Stomach (tissue), 9 donors: ENCODE measurements around the gene DCAKD. TPM values are rescaled to one million over a fixed set of nuclear protein-coding genes. Genes with fewer than 3 reads are reported as not detected.
A peak's percentile ranks its signal among the peaks of the same experiment; 100 is the strongest.

Experiments used
- DNase-seq, 2 donors: peaks; one replicate each; pipeline versions ENCODE4 v3.0.0 to v3.0.0-alpha.2; 2013 to 2019
- H3K27ac ChIP-seq, 5 donors: fragments of 200-600 bp in 4 of 5; sonication (generic) in 4 of 5; one replicate each; pipeline ENCODE4 v1.5.1; 2013 to 2019; ENCODE audit warnings: mild to moderate bottlenecking in 1 of 5, moderate library complexity in 1 of 5
- H3K27me3 ChIP-seq, 3 donors: fragments of 200-600 bp; sonication (generic); one replicate each; pipeline ENCODE4 v1.5.1; 2017 to 2019; ENCODE audit warnings: mixed run types in 1 of 3
- H3K36me3 ChIP-seq, 4 donors: fragments of 200-600 bp; sonication (generic); 1 replicate in 3 of 4; 2 replicates in 1 of 4; pipeline ENCODE4 v1.5.1; 2016 to 2019
- H3K4me1 ChIP-seq, 4 donors: fragments of 200-600 bp; sonication (generic); one replicate each; pipeline ENCODE4 v1.5.1; 2016 to 2019
- H3K4me3 ChIP-seq, 4 donors: fragments of 200-600 bp; sonication (generic) in 3 of 4; one replicate each; pipeline ENCODE4 v1.5.1; 2016 to 2019; ENCODE audit warnings: mild to moderate bottlenecking in 1 of 4
- H3K9me3 ChIP-seq, 4 donors: fragments of 200-600 bp; sonication (generic); one replicate each; pipeline ENCODE4 v1.5.1; 2016 to 2019
- CTCF ChIP-seq, 7 experiments: fragments of 450-650 bp in 4 of 7; fragments of 200-600 bp in 3 of 7; sonication (generic) in 3 of 7; IDR thresholded peaks; one replicate each; pipeline ENCODE4 v1.5.1; 2016 to 2019; ENCODE audit warnings: antibody characterized with exemption in 7 of 7, control low read depth in 2 of 7, mild to moderate bottlenecking in 1 of 7
- EP300 ChIP-seq: sonication (generic); formaldehyde crosslinking; IDR thresholded peaks from one replicate; pipeline ENCODE4 v1.6.1; 2017; ENCODE audit warnings: antibody characterized with exemption
- POLR2A ChIP-seq, 4 donors: fragments of 450-650 bp; IDR thresholded peaks; one replicate each; pipeline ENCODE4 v1.6.1; 2016; ENCODE audit warnings: antibody characterized with exemption in 4 of 4, control low read depth in 2 of 4, mild to moderate bottlenecking in 1 of 4, moderate library complexity in 1 of 4
- POLR2AphosphoS5 ChIP-seq, 3 donors: sonication (generic); formaldehyde crosslinking; IDR thresholded peaks; one replicate each; pipeline ENCODE4 v1.6.1; 2016; ENCODE audit warnings: antibody characterized with exemption in 3 of 3
- WGBS, 5 donors: extraction: QIAGEN DNeasy Blood & Tissue Kit in 3 of 5; methylation state at CpG; one replicate each; pipeline versions ENCODE4 v1.1.5 to v1.1.7; 2013 to 2018; 5-methylcytosine and 5-hydroxymethylcytosine counted together
- intact Hi-C: fragments of 100-400 bp; cut with DNase I; formaldehyde crosslinking; loops from one replicate; pipeline ENCODE4 v1.15.1; 2023; ENCODE audit warnings: low total_unique reads
- polyA plus RNA-seq, 3 donors: library from polyadenylated mRNA; stranded (reverse); fragments of 200-250 nt; gene quantifications; one replicate each; pipeline ENCODE4 v1.2.3, GENCODE V29; 2013
- small RNA-seq, 4 donors: library from RNA; depleted of rRNA; stranded (forward); fragments of <200 nt; gene quantifications; one replicate each; pipeline ENCODE3, GENCODE V24; 2016
- total RNA-seq, 5 donors: library from RNA; depleted of rRNA; stranded (reverse); fragments of >200 nt; gene quantifications; one replicate each; pipeline versions ENCODE4 v1.1.0 to v1.2.3, GENCODE V29; 2014 to 2016
- donor health status: healthy with polysubstance abuse.
- donor health status: Bipolar disorder and iron deficiency.
- donor health status: healthy.

Gene DCAKD
- total and polyA plus RNA-seq, 8 donors: 2.3 to 22.9 (median 13.2) TPM

- Histone ChIP-seq H3K27me3 (peaks cover 0 to 43% (median 0%) of the 10 kb centered on the region in 3 donors), H3K4me1 (peaks cover 31 to 56% (median 45%) of the 10 kb centered on the region in 4 donors), H3K36me3 (no peaks in the 10 kb centered on the region), H3K9me3 (no peaks in the 10 kb centered on the region), H3K4me3 (no peak overlapping the region), H3K27ac (peak overlapping the region in 4 of 5 donors; percentile 20 to 73 (median 59))
- intact Hi-C loops: no loop called here
- TF ChIP-seq POLR2AphosphoS5 (IDR thresholded peaks at IDR 0.05): no peak
- TF ChIP-seq POLR2A (IDR thresholded peaks at IDR 0.05): no peak
- no peak for TF ChIP-seq EP300
- no peak for TF ChIP-seq CTCF (IDR thresholded peaks at IDR 0.05)
- WGBS, 5 donors: 38 to 57% (median 49%) methylated on average over 6 to 7 of the region's 7 CpGs
- peak in 1 of 2 donors; percentile 63 for DNase-seq
These were observed 73.5 kb downstream of the DCAKD start for GRCh38 chr17:44977814-44978550.

GRCh38 chr17:44977065-44977464 lies 74.4 kb downstream of the DCAKD start:
- TF ChIP-seq CTCF (IDR thresholded peaks at IDR 0.05): no peak
- TF ChIP-seq POLR2AphosphoS5 (IDR thresholded peaks at IDR 0.05): no peak
- TF ChIP-seq POLR2A (IDR thresholded peaks at IDR 0.05): no peak
- TF ChIP-seq EP300: no peak
- Histone ChIP-seq H3K4me1 (peaks cover 31 to 56% (median 45%) of the 10 kb centered on the region in 4 donors), H3K27ac (peak overlapping the region in 2 of 5 donors; percentile 51 to 73), H3K27me3 (peaks cover 0 to 52% (median 0%) of the 10 kb centered on the region in 3 donors), H3K4me3 (no peak overlapping the region), H3K36me3 (no peaks in the 10 kb centered on the region), H3K9me3 (no peaks in the 10 kb centered on the region)
- DNase-seq: no peak
- intact Hi-C loops: no loop called here
- WGBS, 5 donors: 60 to 76% (median 67%) methylated on average over 3 of the region's 3 CpGs

GRCh38 chr17:44976206-44976605 lies 75.2 kb downstream of the DCAKD start:
- H3K9me3 ChIP-seq: no peaks in the 10 kb centered on the region
- no peak overlapping the region for H3K4me3 ChIP-seq
- H3K36me3 ChIP-seq: no peaks in the 10 kb centered on the region
- intact Hi-C loops: no loop called here
- H3K27me3 ChIP-seq: peaks cover 0 to 60% (median 0%) of the 10 kb centered on the region in 3 donors
- 32 to 69% (median 39%) methylated on average over 8 to 13 of the region's 13 CpGs for WGBS, 5 donors
- H3K4me1 ChIP-seq: peaks cover 28 to 50% (median 40%) of the 10 kb centered on the region in 4 donors
- no peak for DNase-seq
- no peak for TF ChIP-seq CTCF (IDR thresholded peaks at IDR 0.05)
- no peak for TF ChIP-seq EP300
- TF ChIP-seq POLR2A (IDR thresholded peaks at IDR 0.05): no peak
- TF ChIP-seq POLR2AphosphoS5 (IDR thresholded peaks at IDR 0.05): no peak
- no peak overlapping the region for H3K27ac ChIP-seq

Small RNA genes within 50 kb of the gene (small RNA-seq; reads per million reads assigned to genes)
- gene AC015936.2 (0 reads per million in 4 donors), gene RF00019 (0 reads per million in 4 donors)

Other genes with a start within 250 kb of the DCAKD start
- 10 to 100 TPM in 4 of 5 donors, 1 to 10 TPM in 1; 9.7 to 53.1 (median 35.6) TPM for gene GJC1, start 221.3 kb downstream of the DCAKD start, total RNA-seq
- gene GJC1, start 221.3 kb downstream of the DCAKD start, polyA plus RNA-seq: 1 to 10 TPM in 1 of 3 donors, under 1 TPM in 2; 0.31 to 3.5 (median 0.62) TPM
- under 1 TPM in 1 of 5 donors, not detected in 4; 0.92 TPM for gene HIGD1B, start 203.7 kb downstream of the DCAKD start, total RNA-seq
- gene HIGD1B, start 203.7 kb downstream of the DCAKD start, polyA plus RNA-seq: 1 to 10 TPM; 2.1 to 5.4 (median 2.4) TPM
- 100 to 1,000 TPM in 3 of 5 donors, 10 to 100 TPM in 2; 70.1 to 176 (median 111) TPM for gene EFTUD2, start 152.2 kb downstream of the DCAKD start, total RNA-seq
- 10 to 100 TPM; 15.9 to 28.6 (median 21.2) TPM for gene EFTUD2, start 152.2 kb downstream of the DCAKD start, polyA plus RNA-seq
- 1 to 10 TPM in 1 of 5 donors, not detected in 4; 9.7 TPM for gene GFAP, start 136.1 kb downstream of the DCAKD start, total RNA-seq
- 1 to 10 TPM in 1 of 3 donors, under 1 TPM in 2; 0.15 to 1.4 (median 0.23) TPM for gene GFAP, start 136.1 kb downstream of the DCAKD start, polyA plus RNA-seq
- gene KIF18B, start 103.9 kb downstream of the DCAKD start, total RNA-seq: 10 to 100 TPM in 1 of 5 donors, 1 to 10 TPM in 1, under 1 TPM in 2, not detected in 1; 0.58 to 12.2 (median 2.0) TPM
- 1 to 10 TPM in 2 of 3 donors, under 1 TPM in 1; 0.15 to 2.2 (median 1.2) TPM for gene KIF18B, start 103.9 kb downstream of the DCAKD start, polyA plus RNA-seq
- 10 to 100 TPM in 2 of 5 donors, 1 to 10 TPM in 2, not detected in 1; 2.2 to 16.3 (median 8.1) TPM for gene C1QL1, start 83.3 kb downstream of the DCAKD start, total RNA-seq
- gene C1QL1, start 83.3 kb downstream of the DCAKD start, polyA plus RNA-seq: 1 to 10 TPM; 2.9 to 8.6 (median 5.2) TPM
- 100 to 1,000 TPM in 2 of 5 donors, 10 to 100 TPM in 3; 30.1 to 229 (median 74.0) TPM for gene NMT1, start 9.7 kb upstream of the DCAKD start, total RNA-seq
- 100 to 1,000 TPM in 1 of 3 donors, 10 to 100 TPM in 2; 23.3 to 230 (median 49.7) TPM for gene NMT1, start 9.7 kb upstream of the DCAKD start, polyA plus RNA-seq
- gene PLCD3, start 80.9 kb upstream of the DCAKD start, total RNA-seq: 100 to 1,000 TPM in 1 of 5 donors, 10 to 100 TPM in 3, 1 to 10 TPM in 1; 7.6 to 215 (median 31.0) TPM
- gene PLCD3, start 80.9 kb upstream of the DCAKD start, polyA plus RNA-seq: 100 to 1,000 TPM in 1 of 3 donors, 10 to 100 TPM in 2; 17.2 to 106 (median 53.2) TPM
- gene ACBD4, start 84.1 kb upstream of the DCAKD start, total RNA-seq: 10 to 100 TPM in 3 of 5 donors, 1 to 10 TPM in 2; 4.6 to 24.6 (median 15.2) TPM
- gene ACBD4, start 84.1 kb upstream of the DCAKD start, polyA plus RNA-seq: 10 to 100 TPM; 16.1 to 23.1 (median 18.1) TPM
- gene HEXIM1, start 96.8 kb upstream of the DCAKD start, total RNA-seq: 10 to 100 TPM in 3 of 5 donors, 1 to 10 TPM in 2; 6.4 to 23.8 (median 13.0) TPM
- gene HEXIM1, start 96.8 kb upstream of the DCAKD start, polyA plus RNA-seq: 10 to 100 TPM; 15.4 to 20.5 (median 16.1) TPM
- gene HEXIM2, start 110.2 kb upstream of the DCAKD start, total RNA-seq: 10 to 100 TPM in 2 of 5 donors, 1 to 10 TPM in 2, under 1 TPM in 1; 0.92 to 34.4 (median 6.7) TPM
- 10 to 100 TPM; 10.8 to 12.5 (median 11.1) TPM for gene HEXIM2, start 110.2 kb upstream of the DCAKD start, polyA plus RNA-seq
- 10 to 100 TPM in 3 of 5 donors, 1 to 10 TPM in 2; 8.1 to 34.5 (median 16.5) TPM for gene FMNL1, start 170.3 kb upstream of the DCAKD start, total RNA-seq
- 10 to 100 TPM in 1 of 3 donors, 1 to 10 TPM in 2; 4.5 to 10.1 (median 8.2) TPM for gene FMNL1, start 170.3 kb upstream of the DCAKD start, polyA plus RNA-seq
- not detected for gene SPATA32, start 210.5 kb upstream of the DCAKD start, total RNA-seq
- gene SPATA32, start 210.5 kb upstream of the DCAKD start, polyA plus RNA-seq: not detected